Liver (tissue), 3 donors: Measurements from ENCODE around the gene FBLL1.

Source experiments
- NR2F2 ChIP-seq: IDR thresholded peaks from 2 replicates; pipeline ENCODE4 v1.6.1; 2016; ENCODE audit warnings: antibody characterized with exemption
- RAD21 ChIP-seq, 2 donors: IDR thresholded peaks; 2 replicates each; pipeline ENCODE4 v1.6.1; 2016; ENCODE audit warnings: antibody characterized with exemption in 2 of 2, mild to moderate bottlenecking in 2 of 2
- RXRA ChIP-seq, 2 donors: IDR thresholded peaks; 2 replicates each; pipeline ENCODE4 v1.6.1; 2017 to 2018; ENCODE audit warnings: antibody characterized with exemption in 2 of 2, mild to moderate bottlenecking in 1 of 2
- SP1 ChIP-seq: IDR thresholded peaks from 2 replicates; pipeline ENCODE4 v1.6.1; 2018; ENCODE audit warnings: antibody characterized with exemption, mild to moderate bottlenecking
- TAF1 ChIP-seq: conservative IDR thresholded peaks from 2 replicates; pipeline ENCODE4 v1.6.1; 2016; ENCODE audit warnings: antibody characterized with exemption, mild to moderate bottlenecking
- YY1 ChIP-seq: IDR thresholded peaks from 2 replicates; pipeline ENCODE4 v1.6.1; 2016; ENCODE audit warnings: antibody characterized with exemption, mild to moderate bottlenecking
- TF ChIP-seq, protein P1 (sequence below): IDR thresholded peaks from 2 replicates; pipeline ENCODE4 v1.6.1; 2016; ENCODE audit warnings: antibody characterized with exemption
- TF ChIP-seq, protein P2 (sequence below): fragments of 150-350 bp; IDR thresholded peaks from 2 replicates; pipeline ENCODE4 v1.5.1; 2017; ENCODE audit warnings: improper control_type of control experiment, low read depth, low read length; ENCODE audit not compliant: missing input control
- TF ChIP-seq, protein P3 (sequence below): IDR thresholded peaks from 2 replicates; pipeline ENCODE4 v1.6.1; 2016; ENCODE audit warnings: antibody characterized with exemption, mild to moderate bottlenecking
- donor health status: healthy.
- donor health status: healthy.

DNA sequence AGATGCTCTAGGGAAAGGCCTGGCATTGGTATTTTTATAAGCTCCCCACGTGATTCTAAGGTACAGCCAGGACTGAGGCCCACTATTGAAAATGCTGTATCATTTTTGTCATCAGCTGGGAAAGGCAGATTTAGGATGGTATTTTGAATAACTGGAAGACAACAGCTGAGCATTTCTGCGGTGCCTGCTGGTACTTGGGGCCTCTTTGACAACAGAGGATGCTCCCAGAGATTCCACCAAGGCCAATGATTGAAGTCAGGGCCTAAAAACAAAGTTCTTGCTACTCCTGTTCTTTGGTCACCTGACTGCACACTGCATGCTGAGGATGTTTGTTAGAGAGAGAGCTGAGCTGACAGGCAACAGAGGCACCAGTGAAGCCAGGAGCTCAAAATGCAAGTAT, 8.1 kb downstream of the FBLL1 start:
- TF ChIP-seq, protein P1, sequence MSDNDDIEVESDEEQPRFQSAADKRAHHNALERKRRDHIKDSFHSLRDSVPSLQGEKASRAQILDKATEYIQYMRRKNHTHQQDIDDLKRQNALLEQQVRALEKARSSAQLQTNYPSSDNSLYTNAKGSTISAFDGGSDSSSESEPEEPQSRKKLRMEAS: no peak
- TF ChIP-seq SP1 (no peak), YY1 (no peak), RAD21 (IDR thresholded peaks at IDR 0.05) (no peak), NR2F2 (no peak), TAF1 (no peak), RXRA (IDR thresholded peaks at IDR 0.05) (no peak)
- TF ChIP-seq, protein P2, sequence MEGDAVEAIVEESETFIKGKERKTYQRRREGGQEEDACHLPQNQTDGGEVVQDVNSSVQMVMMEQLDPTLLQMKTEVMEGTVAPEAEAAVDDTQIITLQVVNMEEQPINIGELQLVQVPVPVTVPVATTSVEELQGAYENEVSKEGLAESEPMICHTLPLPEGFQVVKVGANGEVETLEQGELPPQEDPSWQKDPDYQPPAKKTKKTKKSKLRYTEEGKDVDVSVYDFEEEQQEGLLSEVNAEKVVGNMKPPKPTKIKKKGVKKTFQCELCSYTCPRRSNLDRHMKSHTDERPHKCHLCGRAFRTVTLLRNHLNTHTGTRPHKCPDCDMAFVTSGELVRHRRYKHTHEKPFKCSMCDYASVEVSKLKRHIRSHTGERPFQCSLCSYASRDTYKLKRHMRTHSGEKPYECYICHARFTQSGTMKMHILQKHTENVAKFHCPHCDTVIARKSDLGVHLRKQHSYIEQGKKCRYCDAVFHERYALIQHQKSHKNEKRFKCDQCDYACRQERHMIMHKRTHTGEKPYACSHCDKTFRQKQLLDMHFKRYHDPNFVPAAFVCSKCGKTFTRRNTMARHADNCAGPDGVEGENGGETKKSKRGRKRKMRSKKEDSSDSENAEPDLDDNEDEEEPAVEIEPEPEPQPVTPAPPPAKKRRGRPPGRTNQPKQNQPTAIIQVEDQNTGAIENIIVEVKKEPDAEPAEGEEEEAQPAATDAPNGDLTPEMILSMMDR: no peak
- TF ChIP-seq, protein P3, sequence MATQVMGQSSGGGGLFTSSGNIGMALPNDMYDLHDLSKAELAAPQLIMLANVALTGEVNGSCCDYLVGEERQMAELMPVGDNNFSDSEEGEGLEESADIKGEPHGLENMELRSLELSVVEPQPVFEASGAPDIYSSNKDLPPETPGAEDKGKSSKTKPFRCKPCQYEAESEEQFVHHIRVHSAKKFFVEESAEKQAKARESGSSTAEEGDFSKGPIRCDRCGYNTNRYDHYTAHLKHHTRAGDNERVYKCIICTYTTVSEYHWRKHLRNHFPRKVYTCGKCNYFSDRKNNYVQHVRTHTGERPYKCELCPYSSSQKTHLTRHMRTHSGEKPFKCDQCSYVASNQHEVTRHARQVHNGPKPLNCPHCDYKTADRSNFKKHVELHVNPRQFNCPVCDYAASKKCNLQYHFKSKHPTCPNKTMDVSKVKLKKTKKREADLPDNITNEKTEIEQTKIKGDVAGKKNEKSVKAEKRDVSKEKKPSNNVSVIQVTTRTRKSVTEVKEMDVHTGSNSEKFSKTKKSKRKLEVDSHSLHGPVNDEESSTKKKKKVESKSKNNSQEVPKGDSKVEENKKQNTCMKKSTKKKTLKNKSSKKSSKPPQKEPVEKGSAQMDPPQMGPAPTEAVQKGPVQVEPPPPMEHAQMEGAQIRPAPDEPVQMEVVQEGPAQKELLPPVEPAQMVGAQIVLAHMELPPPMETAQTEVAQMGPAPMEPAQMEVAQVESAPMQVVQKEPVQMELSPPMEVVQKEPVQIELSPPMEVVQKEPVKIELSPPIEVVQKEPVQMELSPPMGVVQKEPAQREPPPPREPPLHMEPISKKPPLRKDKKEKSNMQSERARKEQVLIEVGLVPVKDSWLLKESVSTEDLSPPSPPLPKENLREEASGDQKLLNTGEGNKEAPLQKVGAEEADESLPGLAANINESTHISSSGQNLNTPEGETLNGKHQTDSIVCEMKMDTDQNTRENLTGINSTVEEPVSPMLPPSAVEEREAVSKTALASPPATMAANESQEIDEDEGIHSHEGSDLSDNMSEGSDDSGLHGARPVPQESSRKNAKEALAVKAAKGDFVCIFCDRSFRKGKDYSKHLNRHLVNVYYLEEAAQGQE: no peak
